PFSK-1 (cell line): Measurements from ENCODE around the gene ALMS1.

Experiments used
- FOXP2 ChIP-seq: optimal IDR thresholded peaks from 2 replicates; pipeline ENCODE3; 2011; ENCODE audit warnings: borderline replicate concordance, control low read depth, inconsistent platforms; ENCODE audit not compliant: insufficient read depth; ENCODE audit errors: extremely low read length, extremely low read depth
- POLR2AphosphoS5 ChIP-seq: IDR thresholded peaks from 2 replicates; pipeline ENCODE4 v1.6.1; 2012; ENCODE audit warnings: low read depth, mild to moderate bottlenecking, control low read depth, low read length, moderate library complexity
- REST ChIP-seq, 2 experiments: IDR thresholded peaks; 2 replicates each; pipeline versions ENCODE4 v1.6.1 to v1.8.0; 2011 to 2012; ENCODE audit warnings: low read depth in 2 of 2, low read length in 2 of 2, control low read depth in 1 of 2, inconsistent platforms in 1 of 2, mild to moderate bottlenecking in 1 of 2, moderate library complexity in 1 of 2; ENCODE audit not compliant: insufficient read depth in 1 of 2
- SIN3A ChIP-seq: IDR thresholded peaks from 2 replicates; pipeline ENCODE4 v1.6.1; 2012; ENCODE audit warnings: mild to moderate bottlenecking, low read length, moderate library complexity, borderline replicate concordance; ENCODE audit not compliant: insufficient read depth
- TAF1 ChIP-seq: IDR thresholded peaks from 2 replicates; pipeline ENCODE4 v1.6.1; 2012; ENCODE audit warnings: low read length, control low read depth, borderline replicate concordance; ENCODE audit not compliant: insufficient read depth

ALMS1 gene

GRCh38 chr2:73406996-73407395, 21.4 kb downstream of the ALMS1 start:
- TF ChIP-seq POLR2AphosphoS5 (no peak), REST (IDR thresholded peaks at IDR 0.05; ENCODE audit: insufficient read depth in 1 of 2, low read depth in 2 of 2, low read length in 2 of 2) (no peak), SIN3A (no peak), FOXP2 (no peak), TAF1 (no peak)

- TF ChIP-seq POLR2AphosphoS5 (no peak), REST (IDR thresholded peaks at IDR 0.05; ENCODE audit: insufficient read depth in 1 of 2, low read depth in 2 of 2, low read length in 2 of 2) (no peak), FOXP2 (no peak), SIN3A (no peak)
These were observed 22.6 kb downstream of the ALMS1 start for GRCh38 chr2:73408198-73408597.

- TF ChIP-seq FOXP2: no peak
- TF ChIP-seq SIN3A: no peak
- TF ChIP-seq POLR2AphosphoS5: no peak
- TF ChIP-seq REST (IDR thresholded peaks at IDR 0.05; ENCODE audit: insufficient read depth in 1 of 2, low read depth in 2 of 2, low read length in 2 of 2): no peak
- TF ChIP-seq TAF1: no peak
These were observed 29.1 kb downstream of the ALMS1 start for GRCh38 chr2:73414696-73415095.

- TF ChIP-seq TAF1 (no peak), REST (IDR thresholded peaks at IDR 0.05; ENCODE audit: insufficient read depth in 1 of 2, low read depth in 2 of 2, low read length in 2 of 2) (no peak), SIN3A (no peak), FOXP2 (no peak), POLR2AphosphoS5 (no peak)
These were observed 30.3 kb downstream of the ALMS1 start for GRCh38 chr2:73415906-73416305.

DNA sequence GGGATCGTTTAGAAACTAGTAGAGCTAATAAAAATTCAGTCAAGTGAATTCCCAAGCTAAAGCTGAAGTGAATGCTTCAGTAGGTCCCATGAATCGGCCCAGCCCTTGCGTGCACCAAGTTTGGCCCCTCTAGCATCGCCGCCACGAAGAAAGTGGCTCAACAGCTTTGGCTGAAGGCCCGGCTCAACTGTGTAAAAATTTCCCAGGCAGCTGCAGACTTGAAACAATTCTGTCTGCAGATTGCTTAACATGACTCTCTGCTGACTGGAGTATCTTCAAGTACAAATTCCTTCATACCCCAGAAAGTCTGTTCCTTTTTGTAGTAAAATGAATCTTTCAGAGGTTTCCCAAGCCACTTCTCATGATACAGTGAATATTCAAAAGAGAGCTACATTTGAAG, 32.7 kb downstream of the ALMS1 start:
- TF ChIP-seq TAF1: no peak
- TF ChIP-seq SIN3A: no peak
- TF ChIP-seq POLR2AphosphoS5: no peak
